ENCODE data around the gene NHS. TPM values are rescaled to one million over a fixed set of nuclear protein-coding genes. Genes with fewer than 3 reads are reported as not detected.

Gene NHS
- total RNA-seq, 2 donors from 2014 or later, result 6.0 to 7.3 TPM

GRCh38 chrX:17590892-17591740, 216.1 kb downstream of the NHS start:
- H3K27me3 Mint-ChIP-seq (ENCODE audit: insufficient read depth), result peaks cover 5% of the 10 kb centered on the region
- no peaks in the 10 kb centered on the region for H3K9me3 Mint-ChIP-seq
- H3K9me3 ChIP-seq (ENCODE audit: control insufficient read depth, low read length), result no peaks in the 10 kb centered on the region
- no peaks in the 10 kb centered on the region for H3K4me1 ChIP-seq (ENCODE audit: control insufficient read depth, insufficient read depth, low read length)
- no peak overlapping the region for H3K9ac ChIP-seq (ENCODE audit: extremely low read depth, low read length, poor library complexity, severe bottlenecking)
- H3K27ac Mint-ChIP-seq, result no peak overlapping the region
- 55 to 79% methylated on average over 3 to 7 of the region's 9 CpGs for WGBS, 2 experiments (ENCODE audit: insufficient coverage in 1 of 2, insufficient read length in 1 of 2)
- H3K36me3 ChIP-seq (ENCODE audit: control insufficient read depth, insufficient read depth, low read length), result no peaks in the 10 kb centered on the region
- no peaks in the 10 kb centered on the region for H3K27me3 ChIP-seq (ENCODE audit: control insufficient read depth, insufficient read depth, low read length, poor library complexity, severe bottlenecking)
- no peak overlapping the region for H3K4me3 ChIP-seq (ENCODE audit: low read length)
- no peak overlapping the region for H3K27ac ChIP-seq (ENCODE audit: low read depth, low read length)
- DNase-seq, result peak; percentile 86
- H3K4me1 Mint-ChIP-seq, result peaks cover 20% of the 10 kb centered on the region
- H3K36me3 Mint-ChIP-seq (ENCODE audit: low read depth), result no peaks in the 10 kb centered on the region
- peak; percentile 91 for TF ChIP-seq CTCF (conservative IDR thresholded peaks at IDR 0.05)
- no peak overlapping the region for H3K4me3 Mint-ChIP-seq

- peaks cover 20% of the 10 kb centered on the region for H3K4me1 Mint-ChIP-seq
- Histone ChIP-seq H3K4me3 (ENCODE audit: low read length) (no peak overlapping the region), H3K27ac (ENCODE audit: low read depth, low read length) (no peak overlapping the region), H3K9ac (ENCODE audit: extremely low read depth, low read length, poor library complexity, severe bottlenecking) (no peak overlapping the region), H3K36me3 (ENCODE audit: control insufficient read depth, insufficient read depth, low read length) (no peaks in the 10 kb centered on the region), H3K9me3 (ENCODE audit: control insufficient read depth, low read length) (no peaks in the 10 kb centered on the region), H3K4me1 (ENCODE audit: control insufficient read depth, insufficient read depth, low read length) (no peaks in the 10 kb centered on the region), H3K27me3 (ENCODE audit: control insufficient read depth, insufficient read depth, low read length, poor library complexity, severe bottlenecking) (no peaks in the 10 kb centered on the region)
- H3K36me3 Mint-ChIP-seq (ENCODE audit: low read depth), result no peaks in the 10 kb centered on the region
- H3K27me3 Mint-ChIP-seq (ENCODE audit: insufficient read depth), result peaks cover 5% of the 10 kb centered on the region
- WGBS, 2 experiments (ENCODE audit: insufficient coverage in 1 of 2, insufficient read length in 1 of 2), result 91% methylated on average over 4 of the region's 4 CpGs; no CpG with 5 or more reads in 1 of the 2 experiments
- H3K27ac Mint-ChIP-seq, result no peak overlapping the region
- H3K9me3 Mint-ChIP-seq, result no peaks in the 10 kb centered on the region
- DNase-seq, result no peak
- no peak overlapping the region for H3K4me3 Mint-ChIP-seq
- TF ChIP-seq CTCF (conservative IDR thresholded peaks at IDR 0.05), result no peak
Measured at GRCh38 chrX:17591741-17592110, 216.7 kb downstream of the NHS start.

- WGBS, 2 experiments (ENCODE audit: insufficient coverage in 1 of 2, insufficient read length in 1 of 2), result 67% methylated on average over 1 of the region's 1 CpG; no CpG with 5 or more reads in 1 of the 2 experiments
- Histone ChIP-seq H3K36me3 (ENCODE audit: control insufficient read depth, insufficient read depth, low read length) (no peaks in the 10 kb centered on the region), H3K9me3 (ENCODE audit: control insufficient read depth, low read length) (no peaks in the 10 kb centered on the region), H3K27ac (ENCODE audit: low read depth, low read length) (no peak overlapping the region), H3K9ac (ENCODE audit: extremely low read depth, low read length, poor library complexity, severe bottlenecking) (no peak overlapping the region), H3K4me3 (ENCODE audit: low read length) (no peak overlapping the region), H3K27me3 (ENCODE audit: control insufficient read depth, insufficient read depth, low read length, poor library complexity, severe bottlenecking) (no peaks in the 10 kb centered on the region), H3K4me1 (ENCODE audit: control insufficient read depth, insufficient read depth, low read length) (no peaks in the 10 kb centered on the region)
- H3K4me3 Mint-ChIP-seq, result no peak overlapping the region
- TF ChIP-seq CTCF (conservative IDR thresholded peaks at IDR 0.05), result no peak
- H3K4me1 Mint-ChIP-seq, result peaks cover 20% of the 10 kb centered on the region
- no peaks in the 10 kb centered on the region for H3K9me3 Mint-ChIP-seq
- H3K27me3 Mint-ChIP-seq (ENCODE audit: insufficient read depth), result peaks cover 5% of the 10 kb centered on the region
- DNase-seq, result no peak
- no peak overlapping the region for H3K27ac Mint-ChIP-seq
- H3K36me3 Mint-ChIP-seq (ENCODE audit: low read depth), result no peaks in the 10 kb centered on the region
Measured at GRCh38 chrX:17592117-17592516, 217.1 kb downstream of the NHS start.
